Endothelial cell of umbilical vein (primary cell): ENCODE results near the gene TMOD2. TPM values are rescaled to one million over a fixed set of nuclear protein-coding genes. Genes with fewer than 3 reads are reported as not detected.

Source experiments
- BruUV-seq: library from RNA; stranded (reverse); fragments of 400-500 nt; replicated peaks from 2 replicates; lab custom pipeline; 2021; lab: Mats Ljungman, UMichigan
- CTCF ChIA-PET: fragments of 300-600, 350-600 bp; sonication (Branson Sonifier 250); formaldehyde crosslinking; loops from one replicate; lab custom pipeline; 2021; ENCODE audit warnings: antibody characterized with exemption, inconsistent platforms; lab: Charles Lee
- POLR2A ChIA-PET: fragments of 300-600, 350-600 bp; sonication (Branson Sonifier 250); formaldehyde crosslinking; loops from one replicate; lab custom pipeline; 2021; ENCODE audit warnings: antibody characterized with exemption, inconsistent platforms; lab: Charles Lee
- DNase-seq: peaks from one replicate; pipeline ENCODE4 v3.0.0-alpha.2; 2011; ENCODE audit warnings: low read depth, low spot score
- FAIRE-seq: peaks from 2 replicates; lab custom pipeline; 2011; peaks lifted over from hg19 to GRCh38; lab: Jason Lieb, UNC
- H2AFZ ChIP-seq: 2 replicates; pipeline ENCODE4 v1.6.0; 2012; ENCODE audit warnings: low read depth, low read length, control low read depth, inconsistent platforms
- H3K27ac ChIP-seq: 2 replicates; pipeline ENCODE4 v1.5.1; 2011; ENCODE audit warnings: low read depth, mild to moderate bottlenecking, control low read depth, low read length, moderate library complexity; ENCODE audit not compliant: insufficient read depth
- H3K27me3 ChIP-seq, 2 experiments: 2 replicates each; pipeline versions ENCODE4 v1.6.0 to v1.6.1; 2011; ENCODE audit warnings: low read length in 2 of 2, mixed read lengths in 1 of 2; ENCODE audit not compliant: control insufficient read depth in 2 of 2, insufficient read depth in 2 of 2
- H3K36me3 ChIP-seq, 2 experiments: 2 replicates in 1 of 2; 3 replicates in 1 of 2; pipeline ENCODE4 v1.5.1; 2011; ENCODE audit warnings: low read length in 2 of 2, mild to moderate bottlenecking in 1 of 2, moderate library complexity in 1 of 2; ENCODE audit not compliant: control insufficient read depth in 2 of 2, insufficient read depth in 2 of 2; ENCODE audit errors: extremely low read depth in 1 of 2
- H3K4me1 ChIP-seq: 3 replicates; pipeline ENCODE4 v1.5.1; 2011; ENCODE audit warnings: mild to moderate bottlenecking, low read length; ENCODE audit not compliant: control insufficient read depth, insufficient read depth; ENCODE audit errors: extremely low read depth
- H3K4me2 ChIP-seq: 2 replicates; pipeline ENCODE4 v1.6.1; 2011; ENCODE audit warnings: low read length, control low read depth, mixed read lengths; ENCODE audit not compliant: insufficient read depth
- H3K4me3 ChIP-seq, 3 experiments: fragments of 200-600 bp in 1 of 3; sonication (generic), shearing (Covaris generic) in 1 of 3; replicated peaks in 1 of 3; 2 replicates each; pipeline ENCODE4 v1.5.1; 2011 to 2016; ENCODE audit warnings: control low read depth in 3 of 3, low read length in 3 of 3, mild to moderate bottlenecking in 2 of 3, inconsistent platforms in 1 of 3, low read depth in 1 of 3, moderate library complexity in 1 of 3; ENCODE audit not compliant: insufficient read depth in 1 of 3
- H3K79me2 ChIP-seq: 2 replicates; pipeline ENCODE4 v1.6.0; 2012; ENCODE audit warnings: low read length, inconsistent platforms; ENCODE audit not compliant: control insufficient read depth, insufficient read depth
- H3K9ac ChIP-seq: replicated peaks from 2 replicates; pipeline ENCODE3; 2011; ENCODE audit warnings: low read length, control low read depth; ENCODE audit not compliant: insufficient read depth; ENCODE audit errors: extremely low read depth
- H3K9me1 ChIP-seq: replicated peaks from 3 replicates; pipeline ENCODE4 v1.6.0; 2011; ENCODE audit warnings: mild to moderate bottlenecking, low read length; ENCODE audit not compliant: control insufficient read depth, insufficient read depth; ENCODE audit errors: extremely low read depth
- H3K9me3 ChIP-seq: replicated peaks from 2 replicates; pipeline ENCODE4 v1.5.1; 2012; ENCODE audit warnings: low read length, inconsistent platforms; ENCODE audit not compliant: control insufficient read depth, insufficient read depth
- H4K20me1 ChIP-seq: replicated peaks from 2 replicates; pipeline ENCODE3; 2011; ENCODE audit warnings: mild to moderate bottlenecking, low read length; ENCODE audit not compliant: control insufficient read depth, insufficient read depth; ENCODE audit errors: extremely low read depth
- GATA2 ChIP-seq: IDR thresholded peaks from 2 replicates; pipeline ENCODE4 v1.7.0; 2011; ENCODE audit warnings: low read depth, mild to moderate bottlenecking, moderate library complexity, mixed read lengths, low read length; ENCODE audit not compliant: insufficient read length, insufficient read depth
- POLR2A ChIP-seq: IDR thresholded peaks from 2 replicates; pipeline ENCODE4 v1.6.1; 2012; ENCODE audit warnings: low read depth, mild to moderate bottlenecking, control low read depth, low read length
- dilution Hi-C: fragments of 300-500 bp; cut with MboI; formaldehyde crosslinking; loops from one replicate; pipeline ENCODE4 v1.15.0; 2019; ENCODE audit warnings: low sequenced_read_pairs; ENCODE audit not compliant: extremely low pct_ligation_motif_present
- intact Hi-C: fragments of 100-400 bp; cut with micrococcal nuclease; formaldehyde crosslinking; loops from one replicate; pipeline ENCODE4 v1.10.0; 2022
- polyA plus RNA-seq, 4 experiments: library from polyadenylated mRNA; depleted of rRNA in 3 of 4; stranded (reverse) in 3 of 4; unstranded in 1 of 4; fragments of >200 nt; gene quantifications; 2 replicates each; pipeline versions ENCODE4 v1.2.1 to v1.2.3, GENCODE V29; 2011 to 2012; ENCODE audit warnings: missing spikeins in 1 of 4
- total RNA-seq: library from RNA; stranded (reverse); gene quantifications from 2 replicates; pipeline ENCODE4 v1.2.3, GENCODE V29; 2021
- TF ChIP-seq, protein P1 (sequence below): IDR thresholded peaks from 2 replicates; pipeline ENCODE4 v1.6.1; 2011; ENCODE audit not compliant: insufficient read depth, insufficient read length
- TF ChIP-seq, protein P2 (sequence below), 2 donors: IDR thresholded peaks; 1 replicate in 1 of 2; 2 replicates in 1 of 2; pipeline ENCODE4 v1.5.1; 2011; ENCODE audit warnings: low read length in 2 of 2, mild to moderate bottlenecking in 2 of 2, moderate library complexity in 2 of 2, control low read depth in 1 of 2, inconsistent platforms in 1 of 2, low read depth in 1 of 2; ENCODE audit not compliant: insufficient read depth in 1 of 2; ENCODE audit errors: extremely low read depth in 1 of 2

Gene TMOD2
- total and polyA plus RNA-seq, 2 donors (not counting 3 experiments of a cell fraction or from before 2014, with no cell fraction given) = 0.46 to 2.7 TPM

DNA sequence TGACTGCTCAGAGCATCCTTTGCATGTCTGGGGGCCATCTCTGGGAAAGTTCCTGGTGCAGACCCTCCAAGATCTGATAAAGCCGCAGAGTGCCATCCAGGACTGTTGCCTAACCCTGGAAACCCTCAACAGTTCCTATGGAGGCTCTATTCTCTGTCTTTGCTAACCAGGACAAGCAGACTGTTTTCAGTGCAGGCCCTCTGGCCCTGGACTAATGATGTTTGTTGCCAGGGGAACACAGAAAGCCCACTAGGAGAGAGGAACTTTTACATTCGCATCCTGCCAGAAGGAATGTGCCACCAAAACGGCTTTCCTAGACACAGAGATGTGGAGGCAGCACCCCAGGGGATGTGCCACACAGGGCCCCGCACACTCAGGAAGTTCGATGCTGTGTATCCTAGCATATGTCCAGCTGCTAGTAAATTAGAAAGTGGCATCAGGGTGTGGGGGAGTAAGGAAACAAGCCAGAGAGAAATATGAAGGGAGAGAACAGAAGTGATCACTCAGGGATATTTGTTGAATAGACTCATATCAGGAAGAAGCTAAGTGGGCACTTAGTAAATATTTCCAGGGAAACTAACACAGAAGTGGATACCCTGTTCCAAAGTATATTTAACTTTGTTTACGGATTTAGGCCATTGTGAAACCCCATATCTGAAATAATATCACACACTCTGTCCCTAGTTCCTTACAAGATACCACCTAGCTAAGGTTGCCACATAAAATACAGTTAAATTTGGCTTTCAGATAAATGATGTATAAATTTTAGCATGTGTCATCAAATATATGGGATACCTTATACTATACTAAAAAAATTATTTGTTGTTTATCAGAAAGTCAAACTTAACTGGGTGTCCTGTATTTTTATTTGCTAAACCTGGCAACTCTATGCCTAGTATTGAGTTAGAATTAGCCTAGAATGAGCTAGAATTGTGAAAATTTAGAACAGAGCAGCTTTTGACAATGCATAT is 48.2 kb downstream of the TMOD2 start:
- no peak overlapping the region for H3K4me3 ChIP-seq
- no peaks in the 10 kb centered on the region for H3K36me3 ChIP-seq
- no peak overlapping the region for H3K27ac ChIP-seq
- TF ChIP-seq, protein P1, sequence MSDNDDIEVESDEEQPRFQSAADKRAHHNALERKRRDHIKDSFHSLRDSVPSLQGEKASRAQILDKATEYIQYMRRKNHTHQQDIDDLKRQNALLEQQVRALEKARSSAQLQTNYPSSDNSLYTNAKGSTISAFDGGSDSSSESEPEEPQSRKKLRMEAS = no peak
- no peak for TF ChIP-seq GATA2
- TF ChIP-seq POLR2A = no peak
- TF ChIP-seq, protein P2, sequence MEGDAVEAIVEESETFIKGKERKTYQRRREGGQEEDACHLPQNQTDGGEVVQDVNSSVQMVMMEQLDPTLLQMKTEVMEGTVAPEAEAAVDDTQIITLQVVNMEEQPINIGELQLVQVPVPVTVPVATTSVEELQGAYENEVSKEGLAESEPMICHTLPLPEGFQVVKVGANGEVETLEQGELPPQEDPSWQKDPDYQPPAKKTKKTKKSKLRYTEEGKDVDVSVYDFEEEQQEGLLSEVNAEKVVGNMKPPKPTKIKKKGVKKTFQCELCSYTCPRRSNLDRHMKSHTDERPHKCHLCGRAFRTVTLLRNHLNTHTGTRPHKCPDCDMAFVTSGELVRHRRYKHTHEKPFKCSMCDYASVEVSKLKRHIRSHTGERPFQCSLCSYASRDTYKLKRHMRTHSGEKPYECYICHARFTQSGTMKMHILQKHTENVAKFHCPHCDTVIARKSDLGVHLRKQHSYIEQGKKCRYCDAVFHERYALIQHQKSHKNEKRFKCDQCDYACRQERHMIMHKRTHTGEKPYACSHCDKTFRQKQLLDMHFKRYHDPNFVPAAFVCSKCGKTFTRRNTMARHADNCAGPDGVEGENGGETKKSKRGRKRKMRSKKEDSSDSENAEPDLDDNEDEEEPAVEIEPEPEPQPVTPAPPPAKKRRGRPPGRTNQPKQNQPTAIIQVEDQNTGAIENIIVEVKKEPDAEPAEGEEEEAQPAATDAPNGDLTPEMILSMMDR (IDR thresholded peaks at IDR 0.05; ENCODE audit: extremely low read depth in 1 of 2, insufficient read depth in 1 of 2, low read depth in 1 of 2, low read length in 2 of 2) = no peak
- H3K9ac ChIP-seq = no peak overlapping the region
- POLR2A ChIA-PET = no interaction called here
- no peaks in the 10 kb centered on the region for H3K27me3 ChIP-seq
- no peaks in the 10 kb centered on the region for H4K20me1 ChIP-seq
- intact Hi-C loops = loop anchor here (5.0 kb wide), 1 partner anchor 78 kb away; no protein-coding TSS in a partner anchor
- no peaks in the 10 kb centered on the region for H3K4me1 ChIP-seq
- no peaks in the 10 kb centered on the region for H3K9me1 ChIP-seq
- no peak overlapping the region for H2AFZ ChIP-seq
- H3K79me2 ChIP-seq = no peaks in the 10 kb centered on the region
- DNase-seq (no peak), FAIRE-seq (no peak)
- dilution Hi-C loops = no loop called here
- no peaks in the 10 kb centered on the region for H3K9me3 ChIP-seq
- CTCF ChIA-PET = interaction anchor here (1.1 to 1.5 kb wide), 3 partner anchors 23 to 118 kb away, joined by 3 to 5 read pairs (median 4); no protein-coding TSS in a partner anchor
- no TSS peak for BruUV-seq
- H3K4me2 ChIP-seq = no peak overlapping the region
